ENCODE results near the gene ROBO2.

Gene ROBO2

GRCh38 chr3:77256584-77257503 is 216.9 kb downstream of the ROBO2 start:
- no peak overlapping the region for H3K4me2 ChIP-seq (ENCODE audit: low read length)
- no peak overlapping the region for H3K9ac ChIP-seq (ENCODE audit: low read length)

GRCh38 chr3:77259694-77260093 is 219.8 kb downstream of the ROBO2 start:
- H3K9ac ChIP-seq (ENCODE audit: low read length) = no peak overlapping the region
- no peaks in the 10 kb centered on the region for H3K9me2 ChIP-seq (ENCODE audit: low read depth, low read length)
- H2AFZ ChIP-seq (ENCODE audit: low read length) = no peak overlapping the region
- peaks cover 6% of the 10 kb centered on the region; the same call in 1 of the 2 replicates for H3K9me3 ChIP-seq (ENCODE audit: low read length)
- H3K36me3 ChIP-seq (ENCODE audit: insufficient read depth, low read length) = peaks cover 4% of the 10 kb centered on the region; the same call in 1 of the 2 replicates
- no peaks in the 10 kb centered on the region for H3F3A ChIP-seq (ENCODE audit: insufficient read depth, low read length)
- H3K79me2 ChIP-seq (ENCODE audit: insufficient read depth, low read length) = no peaks in the 10 kb centered on the region
- H3K4me2 ChIP-seq (ENCODE audit: low read length) = no peak overlapping the region
- no peak overlapping the region for H3K4me3 ChIP-seq (ENCODE audit: low read depth, low read length, poor library complexity, severe bottlenecking)
- H4K20me1 ChIP-seq (ENCODE audit: insufficient read depth, low read length) = no peaks in the 10 kb centered on the region
- TF ChIP-seq EZH2 (IDR thresholded peaks at IDR 0.05; ENCODE audit: borderline replicate concordance, low read length) = no peak
- no peak for TF ChIP-seq CTCF (IDR thresholded peaks at IDR 0.05; ENCODE audit: low read length)
- no peaks in the 10 kb centered on the region for H3K27me3 ChIP-seq (ENCODE audit: insufficient read depth, low read length)
- no peak overlapping the region for H3K27ac ChIP-seq (ENCODE audit: low read depth, low read length, poor library complexity, severe bottlenecking)
- peaks cover 32% of the 10 kb centered on the region for H3K4me1 ChIP-seq (ENCODE audit: insufficient read depth, low read length, severe bottlenecking)

More at GRCh38 chr3:77256584-77257503, 216.9 kb downstream of the ROBO2 start:
- no peaks in the 10 kb centered on the region for H3K9me2 ChIP-seq (ENCODE audit: low read depth, low read length)
- TF ChIP-seq EZH2 (IDR thresholded peaks at IDR 0.05; ENCODE audit: borderline replicate concordance, low read length) (no peak), CTCF (IDR thresholded peaks at IDR 0.05; ENCODE audit: low read length) (no peak)
- no peak overlapping the region for H3K27ac ChIP-seq (ENCODE audit: low read depth, low read length, poor library complexity, severe bottlenecking)
- H2AFZ ChIP-seq (ENCODE audit: low read length) = no peak overlapping the region
- peaks cover 4% of the 10 kb centered on the region; the same call in 1 of the 2 replicates for H3K36me3 ChIP-seq (ENCODE audit: insufficient read depth, low read length)
- H3K4me3 ChIP-seq (ENCODE audit: low read depth, low read length, poor library complexity, severe bottlenecking) = no peak overlapping the region
- H3K27me3 ChIP-seq (ENCODE audit: insufficient read depth, low read length) = no peaks in the 10 kb centered on the region
- no peaks in the 10 kb centered on the region for H3F3A ChIP-seq (ENCODE audit: insufficient read depth, low read length)
- peaks cover 6% of the 10 kb centered on the region; the same call in 1 of the 2 replicates for H3K9me3 ChIP-seq (ENCODE audit: low read length)
- no peaks in the 10 kb centered on the region for H3K79me2 ChIP-seq (ENCODE audit: insufficient read depth, low read length)
- no peaks in the 10 kb centered on the region for H4K20me1 ChIP-seq (ENCODE audit: insufficient read depth, low read length)
- H3K4me1 ChIP-seq (ENCODE audit: insufficient read depth, low read length, severe bottlenecking) = peaks cover 54% of the 10 kb centered on the region

DNA sequence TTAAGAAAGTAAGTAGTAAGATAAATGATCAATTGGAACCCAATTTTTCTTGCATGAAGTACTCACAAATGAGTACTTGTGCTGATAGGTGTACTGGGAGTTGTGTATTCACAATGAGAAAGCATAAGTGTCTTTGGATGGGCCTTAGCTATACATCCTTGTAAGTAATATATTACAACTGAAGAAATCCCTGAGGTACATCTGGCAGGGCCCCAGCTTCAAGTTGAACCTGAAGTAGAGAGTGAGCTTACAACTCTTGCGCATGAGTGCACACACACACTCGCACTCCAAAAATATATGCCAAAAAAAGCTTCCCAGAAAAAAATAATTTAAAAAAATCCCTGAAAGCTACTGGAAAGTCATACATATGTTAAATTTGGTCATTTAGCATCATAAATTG is 222.5 kb downstream of the ROBO2 start:
- Histone ChIP-seq H3K27ac (ENCODE audit: low read depth, low read length, poor library complexity, severe bottlenecking) (no peak overlapping the region), H3K4me1 (ENCODE audit: insufficient read depth, low read length, severe bottlenecking) (peaks cover 5% of the 10 kb centered on the region), H3K4me3 (ENCODE audit: low read depth, low read length, poor library complexity, severe bottlenecking) (no peak overlapping the region), H3K79me2 (ENCODE audit: insufficient read depth, low read length) (no peaks in the 10 kb centered on the region), H3K9me3 (ENCODE audit: low read length) (peaks cover 6% of the 10 kb centered on the region; the same call in 1 of the 2 replicates), H2AFZ (ENCODE audit: low read length) (no peak overlapping the region), H3K36me3 (ENCODE audit: insufficient read depth, low read length) (peaks cover 4% of the 10 kb centered on the region; the same call in 1 of the 2 replicates), H3K27me3 (ENCODE audit: insufficient read depth, low read length) (no peaks in the 10 kb centered on the region), H3F3A (ENCODE audit: insufficient read depth, low read length) (no peaks in the 10 kb centered on the region), H3K9ac (ENCODE audit: low read length) (no peak overlapping the region), H3K9me2 (ENCODE audit: low read depth, low read length) (no peaks in the 10 kb centered on the region), H3K4me2 (ENCODE audit: low read length) (no peak overlapping the region), H4K20me1 (ENCODE audit: insufficient read depth, low read length) (no peaks in the 10 kb centered on the region)
- TF ChIP-seq EZH2 (IDR thresholded peaks at IDR 0.05; ENCODE audit: borderline replicate concordance, low read length) = no peak
- no peak for TF ChIP-seq CTCF (IDR thresholded peaks at IDR 0.05; ENCODE audit: low read length)
